ENCODE data around the gene OCA2.

OCA2 gene

DNA sequence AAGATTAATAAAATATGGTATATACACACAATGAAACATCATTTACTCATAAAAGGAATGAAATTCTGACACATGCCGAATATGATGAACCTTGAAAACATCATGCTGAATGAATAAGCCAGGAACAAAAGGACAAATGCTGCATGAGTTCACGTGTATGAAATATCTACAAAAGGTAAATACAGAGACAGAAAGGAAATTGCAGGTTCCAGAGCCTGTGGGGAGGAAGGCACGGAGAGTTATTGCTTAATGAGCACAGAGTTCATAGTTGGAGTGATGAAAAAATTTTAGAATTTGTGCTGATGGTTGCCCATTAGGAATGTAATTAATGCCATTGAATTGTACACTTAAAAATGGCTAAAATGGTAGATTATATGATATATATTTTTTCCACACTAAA is 49.5 kb downstream of the OCA2 start:
- Histone ChIP-seq H3K36me3 (ENCODE audit: control insufficient read depth, insufficient read depth, low read length) (no peaks in the 10 kb centered on the region), H3K9me3 (ENCODE audit: control insufficient read depth, low read length) (no peaks in the 10 kb centered on the region), H3K27ac (ENCODE audit: insufficient read depth, low read depth, low read length, poor library complexity, severe bottlenecking) (no peak overlapping the region), H3K27me3 (ENCODE audit: control insufficient read depth, insufficient read depth, low read length, poor library complexity, severe bottlenecking) (no peaks in the 10 kb centered on the region), H3K4me3 (ENCODE audit: insufficient read depth, low read depth, low read length) (no peak overlapping the region), H3K4me1 (ENCODE audit: control insufficient read depth, insufficient read depth, low read length) (no peaks in the 10 kb centered on the region)
- WGBS, 2 experiments = 93 to 94% methylated on average over 3 of the region's 3 CpGs

DNA sequence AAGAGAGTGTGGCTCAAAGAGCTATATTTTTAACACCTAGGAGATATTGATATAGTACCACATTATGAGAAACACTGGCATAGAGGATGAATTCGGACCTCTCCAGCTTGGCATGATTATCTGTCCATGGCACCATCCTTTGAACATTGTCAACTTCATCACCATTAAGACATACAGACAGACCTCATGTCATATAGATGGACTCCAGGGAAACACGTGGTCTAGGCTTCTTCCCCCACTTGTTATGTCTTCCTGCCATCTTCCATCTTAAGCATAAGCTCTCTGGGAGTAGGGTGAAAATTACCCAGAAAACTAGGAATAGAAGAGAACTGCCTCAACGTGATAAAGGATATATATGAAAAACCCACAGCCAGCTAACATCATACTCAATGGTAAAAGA is 51.8 kb downstream of the OCA2 start:
- Histone ChIP-seq H3K4me1 (ENCODE audit: control insufficient read depth, insufficient read depth, low read length) (no peaks in the 10 kb centered on the region), H3K27me3 (ENCODE audit: control insufficient read depth, insufficient read depth, low read length, poor library complexity, severe bottlenecking) (no peaks in the 10 kb centered on the region), H3K9me3 (ENCODE audit: control insufficient read depth, low read length) (no peaks in the 10 kb centered on the region), H3K4me3 (ENCODE audit: insufficient read depth, low read depth, low read length) (no peak overlapping the region), H3K27ac (ENCODE audit: insufficient read depth, low read depth, low read length, poor library complexity, severe bottlenecking) (no peak overlapping the region), H3K36me3 (ENCODE audit: control insufficient read depth, insufficient read depth, low read length) (no peaks in the 10 kb centered on the region)
- WGBS, 2 experiments = 85 to 88% methylated on average over 2 to 3 of the region's 3 CpGs

DNA sequence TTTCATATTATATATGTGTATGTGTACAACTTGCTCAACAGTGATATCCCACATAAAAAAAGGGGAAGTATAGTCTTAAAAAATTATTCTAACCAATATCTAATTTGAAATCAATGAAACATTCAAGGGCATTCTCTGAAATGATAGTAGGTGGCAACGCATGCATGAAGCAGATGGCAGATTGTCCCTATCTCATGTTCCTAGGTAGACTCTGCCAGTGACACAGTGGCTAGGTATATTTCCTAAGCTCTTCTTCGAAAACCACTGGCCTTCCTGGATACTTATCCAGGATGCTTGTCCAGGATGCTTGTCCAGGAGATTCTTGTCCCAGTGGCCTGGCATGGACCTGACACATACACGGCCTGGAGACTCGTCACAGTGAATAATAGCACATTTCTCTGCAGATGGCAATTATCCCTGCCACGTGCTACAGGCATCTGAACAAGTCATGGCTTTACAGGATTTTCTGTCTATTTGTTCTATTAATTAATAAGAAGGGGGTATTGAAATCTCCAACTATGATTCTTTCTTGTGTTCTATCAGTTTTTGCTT is 54.9 kb downstream of the OCA2 start:
- no peaks in the 10 kb centered on the region for H3K36me3 ChIP-seq (ENCODE audit: control insufficient read depth, insufficient read depth, low read length)
- no peaks in the 10 kb centered on the region for H3K9me3 ChIP-seq (ENCODE audit: control insufficient read depth, low read length)
- H3K27me3 ChIP-seq (ENCODE audit: control insufficient read depth, insufficient read depth, low read length, poor library complexity, severe bottlenecking) = no peaks in the 10 kb centered on the region
- 90 to 95% methylated on average over 5 of the region's 5 CpGs for WGBS, 2 experiments
- no peak overlapping the region for H3K27ac ChIP-seq (ENCODE audit: insufficient read depth, low read depth, low read length, poor library complexity, severe bottlenecking)
- no peaks in the 10 kb centered on the region for H3K4me1 ChIP-seq (ENCODE audit: control insufficient read depth, insufficient read depth, low read length)
- H3K4me3 ChIP-seq (ENCODE audit: insufficient read depth, low read depth, low read length) = no peak overlapping the region

DNA sequence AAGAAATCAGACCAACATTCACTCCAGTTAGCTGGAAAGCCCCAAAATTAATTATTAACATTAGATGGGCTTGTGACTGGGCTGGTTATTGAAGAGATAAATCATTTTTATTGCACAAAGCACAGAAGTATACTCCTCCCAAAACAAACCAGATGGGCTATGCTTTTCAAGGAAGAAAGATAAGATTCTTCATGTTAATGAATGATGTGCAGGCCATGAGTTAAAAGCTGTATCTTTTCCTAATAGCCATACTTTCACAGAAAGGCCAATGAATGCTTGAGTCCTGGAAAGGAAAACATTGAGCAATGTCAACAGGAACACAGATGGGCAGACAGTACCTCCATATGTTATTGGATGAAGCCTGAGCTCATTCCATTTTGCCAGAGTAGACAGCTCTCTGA is 55.4 kb downstream of the OCA2 start:
- H3K9me3 ChIP-seq (ENCODE audit: control insufficient read depth, low read length) = no peaks in the 10 kb centered on the region
- H3K4me1 ChIP-seq (ENCODE audit: control insufficient read depth, insufficient read depth, low read length) = no peaks in the 10 kb centered on the region
- no peak overlapping the region for H3K4me3 ChIP-seq (ENCODE audit: insufficient read depth, low read depth, low read length)
- no peaks in the 10 kb centered on the region for H3K36me3 ChIP-seq (ENCODE audit: control insufficient read depth, insufficient read depth, low read length)
- H3K27me3 ChIP-seq (ENCODE audit: control insufficient read depth, insufficient read depth, low read length, poor library complexity, severe bottlenecking) = no peaks in the 10 kb centered on the region
- H3K27ac ChIP-seq (ENCODE audit: insufficient read depth, low read depth, low read length, poor library complexity, severe bottlenecking) = no peak overlapping the region

DNA sequence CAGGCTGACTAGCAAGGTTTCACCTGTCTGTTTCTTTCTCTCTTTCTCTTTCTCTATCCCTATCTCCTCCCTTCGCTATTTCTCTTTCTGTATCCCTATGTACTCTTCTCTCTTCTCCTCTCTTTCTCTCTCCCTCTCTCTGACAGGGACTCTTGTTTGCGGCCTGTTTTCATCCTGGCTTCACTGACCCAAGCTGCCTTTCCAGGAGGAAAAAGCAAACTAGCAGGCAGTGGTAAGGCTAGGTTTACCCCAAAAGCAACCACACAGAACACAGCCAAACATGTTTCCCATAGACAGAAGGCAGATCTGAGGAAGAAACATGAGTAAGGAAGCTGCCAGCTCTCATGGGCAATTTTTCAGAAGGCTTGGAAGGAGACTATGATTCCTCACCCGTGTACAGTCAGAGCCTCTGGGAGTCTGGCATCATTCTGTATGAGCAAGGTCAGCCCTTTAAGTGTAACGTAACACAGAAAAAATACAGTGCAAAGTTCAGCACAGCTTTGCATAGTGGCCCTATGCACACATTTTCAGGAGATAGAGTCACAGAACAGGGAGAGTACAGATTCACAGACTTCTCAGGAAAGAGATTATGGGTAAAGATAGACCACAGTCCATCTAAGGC is 61.0 kb downstream of the OCA2 start:
- Histone ChIP-seq H3K27me3 (ENCODE audit: control insufficient read depth, insufficient read depth, low read length, poor library complexity, severe bottlenecking) (no peaks in the 10 kb centered on the region), H3K4me3 (ENCODE audit: insufficient read depth, low read depth, low read length) (no peak overlapping the region), H3K9me3 (ENCODE audit: control insufficient read depth, low read length) (no peaks in the 10 kb centered on the region), H3K36me3 (ENCODE audit: control insufficient read depth, insufficient read depth, low read length) (no peaks in the 10 kb centered on the region), H3K27ac (ENCODE audit: insufficient read depth, low read depth, low read length, poor library complexity, severe bottlenecking) (no peak overlapping the region), H3K4me1 (ENCODE audit: control insufficient read depth, insufficient read depth, low read length) (no peaks in the 10 kb centered on the region)
- 90 to 91% methylated on average over 4 of the region's 4 CpGs for WGBS, 2 experiments

DNA sequence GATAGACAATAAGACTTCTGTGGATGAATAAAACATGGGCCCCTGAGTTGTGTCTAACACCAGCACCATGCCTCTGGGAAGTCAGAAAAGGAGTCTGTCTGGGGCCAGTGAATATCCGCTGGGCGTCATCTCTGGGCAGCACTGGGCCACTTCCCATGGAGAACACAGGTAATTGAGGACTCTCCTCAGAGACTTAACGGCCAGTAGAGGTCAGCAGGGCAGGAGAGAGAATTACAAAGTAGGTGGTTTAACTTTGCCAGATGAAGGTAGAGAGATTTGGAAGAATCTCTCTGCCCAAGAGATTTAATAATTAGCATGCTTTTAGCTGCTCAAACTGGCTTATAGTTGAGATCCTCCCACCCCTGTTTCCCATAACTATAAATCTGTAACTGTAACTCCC is 65.7 kb downstream of the OCA2 start:
- Histone ChIP-seq H3K4me1 (ENCODE audit: control insufficient read depth, insufficient read depth, low read length) (no peaks in the 10 kb centered on the region), H3K36me3 (ENCODE audit: control insufficient read depth, insufficient read depth, low read length) (no peaks in the 10 kb centered on the region), H3K4me3 (ENCODE audit: insufficient read depth, low read depth, low read length) (no peak overlapping the region), H3K27me3 (ENCODE audit: control insufficient read depth, insufficient read depth, low read length, poor library complexity, severe bottlenecking) (no peaks in the 10 kb centered on the region), H3K27ac (ENCODE audit: insufficient read depth, low read depth, low read length, poor library complexity, severe bottlenecking) (no peak overlapping the region), H3K9me3 (ENCODE audit: control insufficient read depth, low read length) (no peaks in the 10 kb centered on the region)
- WGBS, 2 experiments = 78 to 85% methylated on average over 3 of the region's 3 CpGs

DNA sequence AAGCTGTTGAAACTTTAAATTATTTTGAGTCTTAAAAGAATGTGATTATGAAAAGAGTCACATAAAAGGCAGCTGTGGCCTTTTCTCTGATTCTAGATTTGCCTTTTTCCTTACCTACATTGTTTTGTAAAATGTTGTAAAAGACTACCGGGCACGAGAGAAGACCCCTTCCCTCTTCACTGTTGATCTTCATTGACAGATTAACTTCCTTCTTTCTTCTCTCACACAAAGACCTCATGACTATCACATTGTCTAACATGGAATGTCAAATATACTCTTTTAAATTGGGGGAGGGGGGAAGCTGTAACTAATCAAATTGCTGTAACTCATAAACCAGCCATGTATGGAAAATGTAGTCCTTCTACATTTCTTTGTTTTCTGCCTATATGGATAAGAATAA is 68.3 kb downstream of the OCA2 start:
- 75% methylated on average over 2 of the region's 2 CpGs; no CpG with 5 or more reads in 1 of the 2 experiments for WGBS, 2 experiments
- Histone ChIP-seq H3K27me3 (ENCODE audit: control insufficient read depth, insufficient read depth, low read length, poor library complexity, severe bottlenecking) (no peaks in the 10 kb centered on the region), H3K9me3 (ENCODE audit: control insufficient read depth, low read length) (no peaks in the 10 kb centered on the region), H3K27ac (ENCODE audit: insufficient read depth, low read depth, low read length, poor library complexity, severe bottlenecking) (no peak overlapping the region), H3K4me1 (ENCODE audit: control insufficient read depth, insufficient read depth, low read length) (no peaks in the 10 kb centered on the region), H3K36me3 (ENCODE audit: control insufficient read depth, insufficient read depth, low read length) (no peaks in the 10 kb centered on the region), H3K4me3 (ENCODE audit: insufficient read depth, low read depth, low read length) (no peak overlapping the region)

DNA sequence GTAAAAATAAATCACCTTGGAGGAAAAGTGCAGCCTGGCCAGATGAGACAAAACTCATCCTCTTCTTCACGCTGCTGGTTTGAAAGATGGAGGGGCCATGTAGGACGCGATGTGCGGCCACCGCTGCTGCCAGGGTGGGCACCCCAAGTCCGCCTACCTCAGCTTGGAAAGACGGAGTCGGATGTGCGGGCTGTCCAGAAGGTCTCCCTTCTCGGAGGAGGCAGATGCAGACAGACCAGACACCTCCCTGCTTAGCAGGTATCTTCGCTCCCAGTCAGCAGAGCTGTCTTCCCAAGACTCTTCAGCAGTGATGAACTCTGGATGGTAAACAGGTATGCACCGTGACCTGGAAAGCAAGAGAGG is 71.4 kb downstream of the OCA2 start:
- Histone ChIP-seq H3K27me3 (ENCODE audit: control insufficient read depth, insufficient read depth, low read length, poor library complexity, severe bottlenecking) (no peaks in the 10 kb centered on the region), H3K4me3 (ENCODE audit: insufficient read depth, low read depth, low read length) (no peak overlapping the region), H3K27ac (ENCODE audit: insufficient read depth, low read depth, low read length, poor library complexity, severe bottlenecking) (no peak overlapping the region), H3K36me3 (ENCODE audit: control insufficient read depth, insufficient read depth, low read length) (no peaks in the 10 kb centered on the region), H3K4me1 (ENCODE audit: control insufficient read depth, insufficient read depth, low read length) (no peaks in the 10 kb centered on the region), H3K9me3 (ENCODE audit: control insufficient read depth, low read length) (no peaks in the 10 kb centered on the region)
- 96% methylated on average over 12 of the region's 12 CpGs for WGBS, 2 experiments

DNA sequence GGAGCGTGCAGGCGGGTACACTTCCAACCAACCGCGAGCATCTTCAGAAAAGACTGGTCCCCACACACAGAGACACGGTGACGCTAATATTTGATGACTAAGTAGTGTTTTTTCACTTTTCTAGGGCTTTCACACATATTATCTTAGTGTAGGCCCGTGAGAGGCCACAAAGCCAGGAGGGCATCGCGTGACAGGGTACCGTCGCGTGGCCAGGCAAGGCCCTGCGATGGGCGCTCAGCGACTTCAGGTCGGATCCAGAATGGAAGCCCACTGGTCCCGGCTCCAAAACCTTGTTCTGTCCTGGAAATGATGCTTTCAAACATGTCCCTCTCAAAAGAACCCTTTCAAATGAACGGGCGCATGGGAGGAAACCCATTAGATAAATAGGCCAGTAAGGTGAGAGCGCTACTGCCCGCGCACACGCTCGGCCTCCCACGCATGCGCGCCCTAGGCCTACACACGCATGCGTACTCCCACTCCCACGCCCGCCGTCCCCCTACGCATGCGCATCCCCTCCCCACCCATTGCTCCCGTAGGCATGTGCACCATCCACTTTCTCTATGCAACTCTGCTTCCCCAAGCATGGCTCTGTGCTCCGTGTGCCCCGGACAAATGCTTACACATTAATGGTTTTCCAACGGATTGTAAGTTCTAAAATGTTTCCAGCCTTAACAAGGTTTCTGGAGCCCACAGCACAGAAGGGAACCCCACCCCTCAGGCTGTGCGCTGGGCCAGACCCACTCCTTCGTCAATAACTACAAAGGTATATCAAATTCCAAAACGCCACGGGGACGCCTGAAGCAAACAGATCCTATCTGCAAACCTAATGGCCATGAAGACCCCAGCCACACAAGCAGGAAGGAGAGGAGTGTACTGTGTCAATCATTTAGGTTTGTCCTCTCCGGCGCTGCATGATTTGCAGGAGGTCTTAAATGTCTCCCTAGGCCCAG is 72.1 kb downstream of the OCA2 start:
- WGBS, 2 experiments = 96% methylated on average over 45 of the region's 45 CpGs
- H3K4me1 ChIP-seq (ENCODE audit: control insufficient read depth, insufficient read depth, low read length) = no peaks in the 10 kb centered on the region
- no peaks in the 10 kb centered on the region for H3K36me3 ChIP-seq (ENCODE audit: control insufficient read depth, insufficient read depth, low read length)

DNA sequence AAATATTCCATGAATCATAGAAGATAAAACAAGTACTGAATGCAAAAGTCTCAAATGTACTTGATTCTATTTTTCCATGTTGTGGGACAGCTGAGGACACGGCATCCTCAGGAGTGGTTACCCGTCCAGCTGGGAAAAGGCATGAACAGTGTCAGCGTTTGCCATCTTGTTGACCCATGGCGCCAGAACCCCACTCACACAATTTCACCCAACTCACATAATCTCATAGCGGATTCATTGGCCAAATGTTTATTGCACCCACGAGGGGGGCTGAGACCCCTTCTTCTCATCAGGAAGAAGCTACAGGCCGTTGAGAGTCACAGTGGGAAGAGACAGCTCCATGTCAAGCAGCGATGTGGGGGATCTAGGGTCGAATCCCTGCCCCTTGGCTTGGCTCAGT is 72.9 kb downstream of the OCA2 start:
- 93% methylated on average over 9 of the region's 9 CpGs for WGBS, 2 experiments
- Histone ChIP-seq H3K36me3 (ENCODE audit: control insufficient read depth, insufficient read depth, low read length) (no peaks in the 10 kb centered on the region), H3K4me1 (ENCODE audit: control insufficient read depth, insufficient read depth, low read length) (no peaks in the 10 kb centered on the region), H3K27ac (ENCODE audit: insufficient read depth, low read depth, low read length, poor library complexity, severe bottlenecking) (no peak overlapping the region), H3K4me3 (ENCODE audit: insufficient read depth, low read depth, low read length) (no peak overlapping the region), H3K27me3 (ENCODE audit: control insufficient read depth, insufficient read depth, low read length, poor library complexity, severe bottlenecking) (no peaks in the 10 kb centered on the region), H3K9me3 (ENCODE audit: control insufficient read depth, low read length) (no peaks in the 10 kb centered on the region)

More for the DNA sequence above, 72.1 kb downstream of the OCA2 start:
- H3K9me3 ChIP-seq (ENCODE audit: control insufficient read depth, low read length) = no peaks in the 10 kb centered on the region
- no peak overlapping the region for H3K27ac ChIP-seq (ENCODE audit: insufficient read depth, low read depth, low read length, poor library complexity, severe bottlenecking)
- no peaks in the 10 kb centered on the region for H3K27me3 ChIP-seq (ENCODE audit: control insufficient read depth, insufficient read depth, low read length, poor library complexity, severe bottlenecking)
- H3K4me3 ChIP-seq (ENCODE audit: insufficient read depth, low read depth, low read length) = no peak overlapping the region

Measured in ectodermal cell (in vitro differentiated cells).